Measurements from ENCODE around the gene CD22.
A peak's percentile ranks its signal among the peaks of the same experiment; 100 is the strongest.

CD22 gene

DNA sequence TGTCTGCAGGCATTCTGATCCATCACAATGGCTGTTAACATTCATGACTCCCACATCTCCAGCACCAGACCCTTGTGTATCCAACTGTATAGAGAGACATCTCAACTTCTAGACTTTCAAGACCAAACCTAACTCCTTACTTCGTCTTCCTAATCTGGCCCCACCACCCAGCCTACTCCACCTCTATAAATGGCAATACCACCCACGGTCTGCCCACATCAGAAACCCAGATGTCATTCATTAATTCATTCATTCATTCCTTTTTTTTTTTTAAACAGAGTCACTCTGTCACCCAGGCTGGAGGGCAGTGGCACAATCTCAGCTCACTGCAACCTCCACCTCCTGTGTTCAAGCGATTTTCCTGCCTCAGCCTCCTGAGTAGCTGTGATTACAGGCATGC is 52.3 kb downstream of the CD22 start:
- DNase-seq, result no peak

DNA sequence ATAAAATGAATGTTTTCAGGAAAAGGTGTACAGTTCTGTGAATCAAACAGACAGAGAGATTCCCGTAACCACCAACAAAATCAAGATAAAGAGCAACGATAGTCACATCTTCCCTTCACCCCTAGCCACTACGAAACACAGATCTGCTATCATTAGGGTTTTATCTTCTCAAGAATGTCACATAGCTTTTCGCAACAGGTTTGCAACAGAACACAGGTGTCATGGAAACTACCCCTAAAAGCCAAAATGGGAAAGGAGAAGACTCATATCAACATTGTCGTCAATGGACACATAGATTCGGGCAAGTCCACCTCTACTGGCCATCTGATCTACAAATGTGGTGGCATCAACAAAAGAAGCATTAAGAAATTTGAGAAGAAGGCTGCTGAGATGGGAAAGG is 52.9 kb downstream of the CD22 start:
- no peak for DNase-seq

DNA sequence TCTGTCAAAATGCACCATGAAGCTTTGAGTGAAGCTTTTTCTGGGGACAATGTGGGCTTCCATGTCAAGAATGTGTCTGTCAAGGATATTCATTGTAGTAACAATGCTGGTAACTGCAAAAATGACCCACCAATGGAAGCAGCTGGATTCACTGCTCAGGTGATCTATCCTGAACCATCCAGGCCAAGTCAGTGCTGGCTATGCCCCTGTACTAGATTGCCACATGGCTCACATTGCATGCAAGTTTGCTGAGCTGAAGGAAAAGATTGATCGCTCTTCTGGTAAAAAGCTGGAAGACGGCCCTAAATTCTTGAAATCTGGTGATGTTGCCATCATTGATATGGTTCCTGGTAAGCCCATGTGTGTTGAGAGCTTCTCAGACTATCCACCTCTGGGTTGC is 54.5 kb downstream of the CD22 start:
- DNase-seq, result no peak

DNA sequence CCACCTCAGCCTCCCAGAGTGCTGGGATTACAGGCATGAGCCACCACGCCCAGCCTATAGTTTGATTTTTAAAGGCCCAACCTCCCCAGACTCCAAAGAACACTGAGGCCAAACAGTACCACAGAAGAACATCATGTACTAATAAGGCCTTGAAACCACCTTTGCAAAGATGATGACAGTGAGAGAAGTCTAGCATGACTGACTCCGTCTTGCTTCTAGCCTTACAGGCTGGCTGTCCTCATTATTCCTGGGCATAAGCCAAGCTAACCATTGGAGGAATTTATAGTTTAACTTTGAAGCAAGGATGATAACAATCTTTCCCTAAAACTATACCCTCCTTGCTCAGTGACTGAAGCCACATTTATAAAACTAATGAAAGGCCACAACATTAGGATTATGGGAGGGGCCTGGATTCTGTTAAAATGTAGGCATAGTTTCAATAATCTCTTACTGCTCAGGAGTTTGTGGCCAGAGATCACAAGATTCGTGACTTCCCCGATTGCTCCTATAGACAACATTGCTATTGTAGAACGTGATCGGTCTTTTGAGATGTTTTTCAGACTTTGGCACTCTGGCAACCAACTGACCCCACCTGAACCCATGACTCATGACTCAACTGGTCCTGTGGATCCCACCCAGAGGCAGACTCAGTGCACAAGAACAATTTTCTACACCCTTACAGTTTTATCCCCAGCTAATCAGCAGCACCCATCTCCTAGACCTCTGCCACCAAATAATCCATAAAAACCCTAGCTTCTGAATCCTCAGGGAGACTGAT is 59.5 kb downstream of the CD22 start:
- DNase-seq, result no peak

DNA sequence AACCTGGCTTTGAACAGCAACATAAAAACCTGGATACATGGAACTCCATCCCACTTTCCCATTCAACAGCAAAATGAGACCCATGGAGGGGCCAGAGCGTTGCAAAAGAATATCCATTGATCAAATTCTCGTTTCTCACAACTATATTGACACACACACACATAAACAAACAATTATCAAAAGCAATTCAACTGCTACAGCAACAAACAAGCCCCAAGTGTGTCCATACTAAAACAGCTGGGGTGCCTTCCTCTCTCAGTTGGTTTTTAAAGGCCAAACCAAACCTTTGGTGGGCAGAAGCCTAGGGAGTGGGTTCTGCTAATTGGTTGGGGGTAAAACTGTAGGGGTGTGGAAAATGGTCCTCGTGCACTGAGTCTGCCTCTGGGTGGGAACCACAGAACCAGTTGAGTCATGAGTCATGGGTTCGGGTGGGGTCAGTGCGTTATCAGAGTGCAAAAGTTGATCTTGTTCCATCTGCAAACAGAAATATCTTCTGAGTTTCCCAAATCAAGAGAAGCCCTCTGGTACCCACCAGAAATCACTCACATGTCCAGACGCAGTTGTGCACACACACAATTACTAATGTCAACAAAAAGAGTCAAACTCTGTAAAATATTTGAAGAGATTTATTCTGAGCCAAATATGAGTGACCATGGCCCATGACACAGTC is 60.3 kb downstream of the CD22 start:
- no peak for DNase-seq

DNA sequence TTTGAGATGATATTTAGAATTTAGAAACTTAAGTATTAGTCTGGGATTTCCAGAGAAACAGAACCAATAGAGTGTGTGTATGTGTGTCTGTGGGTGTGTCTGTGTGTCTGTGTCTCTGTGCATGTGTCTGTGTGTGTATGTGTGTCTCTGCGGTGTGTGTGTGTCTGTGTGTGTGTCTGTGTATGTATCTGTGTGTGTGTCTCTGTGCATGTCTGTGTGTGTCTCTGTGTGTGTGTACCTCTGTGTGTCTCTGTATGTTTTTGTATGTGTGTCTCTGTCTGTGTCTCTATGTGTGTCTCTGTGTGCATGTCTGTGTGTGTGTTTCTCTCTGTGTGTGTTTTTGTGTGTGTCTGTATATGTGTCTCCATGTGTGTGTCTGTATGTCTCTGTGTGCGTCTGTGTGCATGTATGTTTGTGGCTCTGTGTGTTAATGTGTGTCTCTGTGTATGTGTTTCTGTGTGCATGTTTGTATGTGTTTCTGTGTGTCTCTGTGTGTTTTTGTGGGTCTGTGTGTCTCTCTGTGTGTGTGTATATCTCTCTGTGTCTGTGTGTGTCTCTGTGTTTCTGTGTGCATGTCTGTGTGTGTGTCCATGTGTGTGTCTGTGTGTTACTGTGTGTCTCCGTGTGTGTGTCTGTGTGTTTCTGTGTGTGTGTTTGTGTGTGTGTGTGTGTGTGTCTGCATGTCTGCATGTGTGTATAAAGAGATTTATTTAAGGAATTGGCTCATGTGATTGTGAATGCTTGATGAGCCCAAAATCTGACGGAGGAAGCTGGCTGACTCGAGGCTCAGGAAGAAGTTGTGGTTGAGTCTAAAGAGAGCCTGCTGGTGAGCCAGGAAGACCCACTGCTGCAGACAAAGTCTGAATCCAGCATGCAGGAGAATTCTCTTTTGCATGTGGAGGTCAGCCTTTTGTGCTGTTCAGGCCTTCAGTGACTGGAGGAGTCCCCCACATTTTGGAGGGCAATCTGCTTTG is 64.0 kb downstream of the CD22 start:
- no peak for DNase-seq

DNA sequence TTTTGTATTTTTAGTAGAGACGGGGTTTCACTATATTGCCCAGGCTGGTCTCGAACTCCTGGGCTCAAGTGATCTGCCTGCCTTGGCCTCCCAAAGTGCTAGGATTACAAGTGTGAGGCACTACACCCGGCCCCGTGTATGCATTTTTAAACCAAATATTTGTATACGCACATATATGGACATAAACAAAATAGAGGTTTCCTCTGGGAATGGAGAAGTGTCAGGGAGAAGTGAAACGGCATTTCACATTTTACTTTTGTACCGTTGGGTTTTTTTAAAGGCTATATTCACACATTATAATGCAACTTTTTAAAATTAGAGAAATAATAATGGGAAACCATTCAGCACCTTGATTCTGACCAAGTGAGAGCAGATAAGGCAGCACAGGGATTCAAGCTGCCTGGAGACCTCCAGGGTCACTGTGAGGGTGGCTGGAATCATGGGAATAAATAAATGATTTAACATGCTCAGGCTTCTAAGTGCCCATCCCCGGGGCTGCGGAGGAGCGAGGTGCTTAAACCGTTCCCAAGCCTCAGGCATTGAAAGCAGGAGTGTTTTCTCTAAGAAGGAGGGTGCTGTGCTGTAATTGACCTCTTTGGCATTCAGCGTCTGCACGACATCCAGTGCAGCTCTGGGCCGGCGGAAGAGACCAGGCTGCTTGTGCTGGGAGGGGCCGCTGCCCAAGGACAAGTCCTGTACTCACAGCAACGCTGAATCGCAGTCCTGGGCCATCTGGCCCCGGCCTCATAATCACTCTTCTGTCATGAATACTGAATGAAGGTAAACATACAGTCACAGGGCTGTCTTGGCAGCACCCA is 66.6 kb downstream of the CD22 start:
- peak in 16 of 56 donors; percentile 3 to 30 (median 7) for DNase-seq

DNA sequence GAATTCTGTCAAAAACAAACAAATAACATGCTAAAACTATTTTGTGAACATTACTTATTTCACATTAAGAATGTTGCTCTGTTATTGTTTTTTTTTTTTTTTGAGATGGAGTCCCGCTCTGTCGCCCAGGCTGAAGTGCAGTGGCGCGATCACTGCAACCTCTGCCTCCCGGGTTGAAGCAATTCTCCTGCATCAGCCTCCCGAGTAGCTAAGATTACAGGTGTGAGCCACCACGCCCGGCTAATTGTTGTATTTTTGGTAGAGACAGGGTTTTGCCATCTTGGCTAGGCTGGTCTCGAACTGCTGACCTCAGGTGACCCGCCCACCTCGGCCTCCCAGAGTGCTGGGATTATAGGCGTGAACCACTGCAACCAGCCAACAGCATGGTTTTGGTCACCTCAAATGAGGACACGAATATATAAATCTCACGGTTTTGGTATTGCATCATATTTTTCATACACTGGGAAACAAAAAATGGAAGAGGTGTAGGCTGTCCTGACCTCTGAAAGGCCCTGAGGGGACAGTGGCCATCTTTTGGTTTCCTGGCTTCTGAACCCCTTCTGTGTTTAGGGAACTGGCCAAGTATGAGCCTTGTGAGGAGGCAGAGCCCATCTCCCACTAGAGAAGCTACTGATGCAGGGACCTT is 67.4 kb downstream of the CD22 start:
- DNase-seq, result no peak
